ENCODE data around the gene ST8SIA1.

Gene ST8SIA1

GRCh38 chr12:22313286-22313962 lies 21.1 kb downstream of the ST8SIA1 start:
- no peak overlapping the region for H3K9ac ChIP-seq (ENCODE audit: low read length)
- H4K20me1 ChIP-seq (ENCODE audit: low read depth, low read length) = no peaks in the 10 kb centered on the region
- no peak overlapping the region for H2AFZ ChIP-seq (ENCODE audit: low read depth, low read length, severe bottlenecking)

DNA sequence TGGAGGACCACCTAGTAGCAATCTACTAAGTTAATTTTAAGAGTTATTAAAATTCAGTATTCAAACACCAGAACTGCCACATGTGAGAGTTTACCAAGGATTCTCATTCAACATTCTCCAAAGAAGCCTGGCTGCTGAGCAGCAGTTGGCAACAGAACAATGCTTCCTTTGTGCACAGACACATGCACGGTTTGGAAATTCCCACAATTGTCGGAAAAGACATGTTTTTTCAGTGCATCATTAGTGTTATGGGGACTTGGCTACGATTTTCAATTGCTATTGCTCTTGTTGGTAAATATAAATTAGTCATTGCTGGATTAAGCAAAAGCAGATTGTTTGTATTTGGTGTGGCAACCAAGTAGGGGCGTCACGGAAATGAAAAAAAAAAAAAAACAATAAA lies 22.2 kb downstream of the ST8SIA1 start:
- no peaks in the 10 kb centered on the region for H3K27me3 ChIP-seq (ENCODE audit: low read length)
- H3K9me3 ChIP-seq (ENCODE audit: insufficient read depth, low read length) = no peaks in the 10 kb centered on the region
- no peak overlapping the region for H3K4me2 ChIP-seq (ENCODE audit: low read depth, low read length, poor library complexity, severe bottlenecking)
- no peak overlapping the region for H3K9ac ChIP-seq (ENCODE audit: low read length)
- no peaks in the 10 kb centered on the region for H3F3A ChIP-seq (ENCODE audit: insufficient read depth)
- H3K9me2 ChIP-seq (replicated peaks; ENCODE audit: insufficient read depth, low read length) = no peaks in the 10 kb centered on the region
- H3K4me3 ChIP-seq (ENCODE audit: insufficient read depth, low read length, poor library complexity, severe bottlenecking) = no peak overlapping the region
- TF ChIP-seq, protein P1, sequence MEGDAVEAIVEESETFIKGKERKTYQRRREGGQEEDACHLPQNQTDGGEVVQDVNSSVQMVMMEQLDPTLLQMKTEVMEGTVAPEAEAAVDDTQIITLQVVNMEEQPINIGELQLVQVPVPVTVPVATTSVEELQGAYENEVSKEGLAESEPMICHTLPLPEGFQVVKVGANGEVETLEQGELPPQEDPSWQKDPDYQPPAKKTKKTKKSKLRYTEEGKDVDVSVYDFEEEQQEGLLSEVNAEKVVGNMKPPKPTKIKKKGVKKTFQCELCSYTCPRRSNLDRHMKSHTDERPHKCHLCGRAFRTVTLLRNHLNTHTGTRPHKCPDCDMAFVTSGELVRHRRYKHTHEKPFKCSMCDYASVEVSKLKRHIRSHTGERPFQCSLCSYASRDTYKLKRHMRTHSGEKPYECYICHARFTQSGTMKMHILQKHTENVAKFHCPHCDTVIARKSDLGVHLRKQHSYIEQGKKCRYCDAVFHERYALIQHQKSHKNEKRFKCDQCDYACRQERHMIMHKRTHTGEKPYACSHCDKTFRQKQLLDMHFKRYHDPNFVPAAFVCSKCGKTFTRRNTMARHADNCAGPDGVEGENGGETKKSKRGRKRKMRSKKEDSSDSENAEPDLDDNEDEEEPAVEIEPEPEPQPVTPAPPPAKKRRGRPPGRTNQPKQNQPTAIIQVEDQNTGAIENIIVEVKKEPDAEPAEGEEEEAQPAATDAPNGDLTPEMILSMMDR (IDR thresholded peaks at IDR 0.05; ENCODE audit: insufficient read depth, low read length, poor library complexity, severe bottlenecking) = no peak
- no peak overlapping the region for H3K27ac ChIP-seq (ENCODE audit: low read depth, low read length)
- no peaks in the 10 kb centered on the region for H4K20me1 ChIP-seq (ENCODE audit: low read depth, low read length)
- no peaks in the 10 kb centered on the region for H3K36me3 ChIP-seq (ENCODE audit: low read length)
- no peaks in the 10 kb centered on the region for H3K79me2 ChIP-seq (ENCODE audit: insufficient read depth, low read length)
- no peak overlapping the region for H2AFZ ChIP-seq (ENCODE audit: low read depth, low read length, severe bottlenecking)

More at GRCh38 chr12:22313286-22313962, 21.1 kb downstream of the ST8SIA1 start:
- no peak overlapping the region for H3K4me2 ChIP-seq (ENCODE audit: low read depth, low read length, poor library complexity, severe bottlenecking)
- H3K4me3 ChIP-seq (ENCODE audit: insufficient read depth, low read length, poor library complexity, severe bottlenecking) = no peak overlapping the region
- H3K36me3 ChIP-seq (ENCODE audit: low read length) = no peaks in the 10 kb centered on the region
- no peaks in the 10 kb centered on the region for H3K9me2 ChIP-seq (replicated peaks; ENCODE audit: insufficient read depth, low read length)
- H3K9me3 ChIP-seq (ENCODE audit: insufficient read depth, low read length) = no peaks in the 10 kb centered on the region
- H3K27ac ChIP-seq (ENCODE audit: low read depth, low read length) = no peak overlapping the region
- H3K27me3 ChIP-seq (ENCODE audit: low read length) = no peaks in the 10 kb centered on the region
- TF ChIP-seq EZH2phosphoT487 (conservative IDR thresholded peaks at IDR 0.05; ENCODE audit: low read length) = no peak
- TF ChIP-seq, protein P1 (IDR thresholded peaks at IDR 0.05; ENCODE audit: insufficient read depth, low read length, poor library complexity, severe bottlenecking) = no peak
- no peaks in the 10 kb centered on the region for H3F3A ChIP-seq (ENCODE audit: insufficient read depth)
- H3K79me2 ChIP-seq (ENCODE audit: insufficient read depth, low read length) = no peaks in the 10 kb centered on the region

DNA sequence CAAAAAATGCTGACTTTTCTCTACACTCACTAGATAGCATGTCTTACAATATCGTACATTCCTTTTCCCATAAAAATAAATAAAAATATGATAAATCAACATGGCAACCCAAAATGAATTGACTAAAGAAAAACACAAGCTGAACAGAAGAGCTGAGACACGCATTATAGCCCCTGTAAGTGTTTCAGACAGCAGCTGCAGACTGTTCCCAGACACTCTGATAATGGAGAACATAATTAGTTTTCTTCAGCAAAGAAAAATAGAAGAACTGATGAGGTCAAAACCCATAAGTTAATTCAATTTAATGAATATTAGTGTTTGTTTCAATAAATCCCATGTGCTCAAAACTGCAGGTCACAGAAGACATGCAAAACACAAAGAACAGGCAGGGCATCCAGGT lies 23.8 kb downstream of the ST8SIA1 start:
- Histone ChIP-seq H3K27ac (ENCODE audit: low read depth, low read length) (no peak overlapping the region), H3F3A (ENCODE audit: insufficient read depth) (no peaks in the 10 kb centered on the region), H2AFZ (ENCODE audit: low read depth, low read length, severe bottlenecking) (no peak overlapping the region), H3K9ac (ENCODE audit: low read length) (no peak overlapping the region), H3K4me3 (ENCODE audit: insufficient read depth, low read length, poor library complexity, severe bottlenecking) (no peak overlapping the region), H3K9me2 (replicated peaks; ENCODE audit: insufficient read depth, low read length) (no peaks in the 10 kb centered on the region), H3K79me2 (ENCODE audit: insufficient read depth, low read length) (no peaks in the 10 kb centered on the region), H3K9me3 (ENCODE audit: insufficient read depth, low read length) (no peaks in the 10 kb centered on the region), H3K36me3 (ENCODE audit: low read length) (no peaks in the 10 kb centered on the region), H4K20me1 (ENCODE audit: low read depth, low read length) (no peaks in the 10 kb centered on the region), H3K4me2 (ENCODE audit: low read depth, low read length, poor library complexity, severe bottlenecking) (no peak overlapping the region), H3K27me3 (ENCODE audit: low read length) (no peaks in the 10 kb centered on the region)
- TF ChIP-seq, protein P1 (IDR thresholded peaks at IDR 0.05; ENCODE audit: insufficient read depth, low read length, poor library complexity, severe bottlenecking) = no peak
- TF ChIP-seq EZH2phosphoT487 (conservative IDR thresholded peaks at IDR 0.05; ENCODE audit: low read length) = no peak

All from SU-DHL-6 (cell line).